ENCODE results near the gene KDM2B.

KDM2B gene

DNA sequence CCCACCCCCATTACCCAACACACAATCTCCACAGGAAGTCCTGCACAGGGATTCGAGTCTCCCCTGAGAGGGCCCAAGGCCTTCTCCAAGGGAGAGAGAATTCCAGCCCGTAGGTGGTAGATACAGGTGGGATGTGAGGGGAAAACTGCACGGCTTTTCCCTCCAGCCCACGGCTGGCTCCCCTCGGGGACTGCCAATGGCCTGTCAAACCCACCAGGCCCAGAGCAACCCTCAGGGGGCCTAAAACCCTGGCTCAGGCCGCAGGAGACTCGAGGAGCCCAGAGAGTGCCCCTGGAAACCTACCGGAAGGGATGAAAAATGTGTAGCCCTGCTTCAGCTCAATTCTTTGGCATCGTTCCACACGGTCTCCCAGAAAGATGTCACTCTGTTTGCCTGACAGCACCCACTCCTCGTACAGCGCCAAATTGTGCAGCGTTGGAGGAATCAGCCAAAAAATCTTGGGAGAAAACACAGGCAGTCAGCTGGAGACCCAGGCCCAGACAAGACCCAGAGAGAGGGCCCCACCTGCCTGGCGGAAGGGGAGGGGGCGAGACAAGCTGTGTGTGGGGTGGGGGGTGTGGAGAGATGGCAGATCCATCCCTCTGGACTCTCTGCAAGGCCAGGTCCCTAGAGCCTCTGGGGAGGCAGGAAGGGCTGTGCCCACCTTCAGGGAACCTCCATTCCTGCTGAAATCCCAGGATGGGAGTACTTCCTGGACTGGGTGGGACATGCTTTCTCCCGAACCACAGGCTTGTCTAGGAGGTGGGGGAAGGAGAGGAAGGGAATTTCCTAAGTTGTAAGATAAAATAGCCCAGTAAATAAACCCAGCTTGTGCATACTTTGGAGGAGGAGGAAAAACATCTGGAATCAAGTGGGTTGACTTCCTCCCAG is 48.1 kb downstream of the KDM2B start:
- H3K4me1 Mint-ChIP-seq (ENCODE audit: low read depth), result peaks cover 58% of the 10 kb centered on the region
- no peaks in the 10 kb centered on the region for H3K27me3 Mint-ChIP-seq
- peak overlapping the region; percentile 28 for H3K4me3 Mint-ChIP-seq
- H3K9me3 Mint-ChIP-seq (ENCODE audit: low read depth), result no peaks in the 10 kb centered on the region
- no peak overlapping the region for H3K27ac Mint-ChIP-seq
- no peaks in the 10 kb centered on the region for H3K36me3 Mint-ChIP-seq

DNA sequence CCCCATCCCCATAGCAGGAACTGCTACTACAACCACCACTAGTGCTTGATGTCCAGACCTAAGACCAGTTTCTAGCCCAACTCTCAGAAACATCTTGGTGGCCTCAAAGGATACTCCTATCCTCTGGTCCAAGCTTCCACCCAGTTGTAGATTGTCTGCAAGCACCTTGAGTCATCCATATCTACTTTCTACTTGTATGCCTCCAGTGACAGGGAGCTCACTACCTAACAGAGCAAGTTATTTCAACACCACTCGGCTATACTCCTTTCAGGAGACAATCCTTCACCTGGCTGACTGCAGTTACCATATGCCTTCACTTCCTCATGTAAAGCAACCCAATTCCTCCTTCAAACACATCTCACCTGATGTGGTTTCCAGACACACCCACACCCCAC is 49.5 kb downstream of the KDM2B start:
- H3K9me3 Mint-ChIP-seq (ENCODE audit: low read depth), result no peaks in the 10 kb centered on the region
- peak overlapping the region; percentile 47 for H3K27ac Mint-ChIP-seq
- H3K36me3 Mint-ChIP-seq, result no peaks in the 10 kb centered on the region
- peak overlapping the region; percentile 14 for H3K4me3 Mint-ChIP-seq
- H3K4me1 Mint-ChIP-seq (ENCODE audit: low read depth), result peaks cover 52% of the 10 kb centered on the region
- no peaks in the 10 kb centered on the region for H3K27me3 Mint-ChIP-seq

DNA sequence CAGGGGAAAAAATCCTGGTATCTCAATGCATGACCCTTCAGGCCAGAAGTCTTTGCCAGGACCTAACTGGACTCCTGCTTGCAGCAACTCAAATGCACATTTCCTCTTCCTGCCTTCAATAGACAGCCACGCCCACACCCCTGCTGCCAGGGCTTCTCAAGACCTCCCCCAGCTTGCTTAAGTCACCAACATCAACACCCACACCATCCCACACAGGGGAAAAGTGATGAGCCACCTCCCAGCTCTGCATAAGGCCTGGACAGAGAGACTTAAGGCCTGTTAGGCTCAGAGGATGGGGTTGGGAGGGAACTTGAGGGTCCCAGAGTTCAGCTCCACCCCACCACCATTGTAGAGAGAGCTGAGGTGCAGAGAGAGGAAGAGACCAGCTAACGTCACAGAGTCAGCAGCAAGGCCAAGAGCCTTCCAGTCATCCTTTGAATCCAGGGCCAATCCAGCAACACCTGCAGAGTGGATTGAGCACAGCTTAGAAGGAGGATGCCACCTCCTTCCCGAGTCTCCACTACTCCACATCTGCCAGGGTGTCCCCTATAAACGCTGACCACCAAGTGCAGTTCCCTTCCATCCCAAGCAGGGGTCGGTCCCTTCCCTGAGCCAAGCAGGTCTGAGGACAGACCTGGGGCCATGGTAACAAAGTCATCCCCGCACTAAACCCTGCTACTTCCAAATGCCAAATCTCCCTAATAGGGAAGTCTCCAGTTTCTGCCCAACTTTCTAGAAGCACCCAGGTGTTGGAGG is 50.0 kb downstream of the KDM2B start:
- Mint-ChIP-seq H3K9me3 (ENCODE audit: low read depth) (no peaks in the 10 kb centered on the region), H3K27ac (peak overlapping the region; percentile 47), H3K27me3 (no peaks in the 10 kb centered on the region), H3K36me3 (no peaks in the 10 kb centered on the region), H3K4me1 (ENCODE audit: low read depth) (peaks cover 47% of the 10 kb centered on the region), H3K4me3 (peak overlapping the region; percentile 33)

DNA sequence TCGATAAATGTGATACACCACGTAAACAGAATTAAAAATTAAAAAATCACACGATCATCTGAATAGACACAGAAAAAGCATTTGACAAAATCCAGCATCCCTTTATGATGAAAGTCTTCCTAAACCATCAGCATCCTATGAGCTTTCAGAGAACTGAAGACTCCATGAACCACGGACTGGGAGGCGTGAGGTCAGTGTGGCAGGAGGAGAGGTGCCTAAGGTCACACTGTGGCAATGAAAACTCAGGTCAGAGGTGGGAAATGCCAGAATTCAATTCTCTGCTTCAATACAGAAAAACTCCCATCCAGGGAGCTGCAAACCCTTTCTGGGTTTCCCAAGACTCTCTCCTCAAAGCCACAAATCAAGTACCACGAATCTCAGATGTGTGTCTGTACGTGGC is 51.6 kb downstream of the KDM2B start:
- peaks cover 33% of the 10 kb centered on the region for H3K4me1 Mint-ChIP-seq (ENCODE audit: low read depth)
- peak overlapping the region; percentile 6 for H3K27ac Mint-ChIP-seq
- H3K4me3 Mint-ChIP-seq, result no peak overlapping the region
- no peaks in the 10 kb centered on the region for H3K9me3 Mint-ChIP-seq (ENCODE audit: low read depth)
- no peaks in the 10 kb centered on the region for H3K27me3 Mint-ChIP-seq
- H3K36me3 Mint-ChIP-seq, result no peaks in the 10 kb centered on the region

DNA sequence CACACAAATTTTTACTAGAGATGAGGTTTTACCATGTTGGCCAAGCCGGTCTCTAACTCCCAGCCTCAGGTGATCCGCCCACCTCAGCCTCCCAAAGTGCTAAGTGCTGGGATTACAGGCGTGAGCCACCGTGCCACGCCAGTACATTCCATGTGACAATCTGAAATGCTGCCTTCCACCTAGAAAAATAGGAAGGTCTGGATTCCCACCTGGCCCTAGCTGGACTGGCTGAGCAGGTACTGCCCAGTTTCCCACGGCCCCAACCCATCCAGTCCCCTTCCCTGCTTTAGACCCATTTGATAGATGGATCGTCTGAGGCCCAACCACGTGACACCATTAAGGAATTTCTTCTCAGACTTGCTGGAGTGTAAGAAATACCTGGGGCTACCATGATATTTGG is 55.4 kb downstream of the KDM2B start:
- Mint-ChIP-seq H3K36me3 (peaks cover 2% of the 10 kb centered on the region), H3K9me3 (ENCODE audit: low read depth) (no peaks in the 10 kb centered on the region), H3K27me3 (no peaks in the 10 kb centered on the region), H3K27ac (no peak overlapping the region), H3K4me1 (ENCODE audit: low read depth) (peaks cover 5% of the 10 kb centered on the region), H3K4me3 (no peak overlapping the region)

DNA sequence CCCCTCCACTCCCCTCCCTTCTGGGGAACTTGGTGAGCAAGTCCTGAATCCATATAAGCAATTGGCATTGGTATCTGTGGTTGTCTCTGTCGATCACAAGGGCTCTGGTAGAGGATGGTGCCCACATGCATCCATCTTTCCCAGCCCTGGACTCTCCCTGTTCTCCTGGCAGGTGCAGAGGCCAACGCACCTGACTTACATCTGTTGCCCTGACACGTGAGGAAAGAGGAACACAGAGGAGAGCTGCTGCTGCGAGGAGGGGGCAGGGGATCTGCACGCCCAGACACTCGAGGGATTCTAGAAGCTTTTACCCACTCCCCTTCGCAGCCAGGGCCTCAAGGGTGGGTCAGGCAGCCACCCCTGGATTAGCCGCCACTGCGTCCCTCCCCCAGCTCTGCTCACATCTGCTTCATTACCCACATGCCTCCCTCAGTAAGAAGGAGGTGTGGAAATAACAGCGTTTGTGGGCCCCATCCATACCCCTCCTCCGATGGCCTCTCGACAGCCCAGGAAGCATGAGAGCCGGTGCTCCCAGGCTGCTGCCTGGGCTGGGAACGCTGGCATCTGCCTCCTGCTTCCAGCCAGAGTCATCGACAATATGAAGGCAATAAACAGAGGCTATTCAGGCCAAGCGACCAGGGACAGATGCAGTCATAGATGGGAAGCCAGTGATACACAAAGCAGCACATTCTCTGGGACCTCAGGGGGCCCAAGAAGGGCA is 56.5 kb downstream of the KDM2B start:
- peaks cover 3% of the 10 kb centered on the region for H3K36me3 Mint-ChIP-seq
- H3K9me3 Mint-ChIP-seq (ENCODE audit: low read depth), result no peaks in the 10 kb centered on the region
- peaks cover 5% of the 10 kb centered on the region for H3K4me1 Mint-ChIP-seq (ENCODE audit: low read depth)

DNA sequence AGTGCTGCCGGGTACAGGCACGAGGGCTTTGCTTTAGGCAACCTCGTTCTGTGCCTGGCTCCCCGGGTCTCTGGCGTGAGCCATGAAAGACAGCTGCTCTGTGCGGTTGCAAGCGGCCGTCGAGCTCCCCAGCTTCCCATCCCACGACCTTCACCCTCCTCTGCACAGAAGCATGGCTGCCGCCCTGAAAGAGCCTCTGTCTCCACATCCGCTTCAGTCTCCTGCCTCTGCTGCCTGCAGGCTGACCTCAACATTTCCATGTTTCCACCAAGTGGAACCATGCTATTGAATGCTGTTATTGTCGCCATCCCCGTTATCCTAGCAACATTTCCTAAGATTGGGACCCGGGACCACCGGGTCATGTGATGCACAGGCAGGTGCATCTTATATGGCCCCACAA is 57.1 kb downstream of the KDM2B start:
- peaks cover under 1% of the 10 kb centered on the region for H3K4me1 Mint-ChIP-seq (ENCODE audit: low read depth)
- no peak overlapping the region for H3K27ac Mint-ChIP-seq
- H3K9me3 Mint-ChIP-seq (ENCODE audit: low read depth), result no peaks in the 10 kb centered on the region
- no peak overlapping the region for H3K4me3 Mint-ChIP-seq
- no peaks in the 10 kb centered on the region for H3K27me3 Mint-ChIP-seq
- peaks cover 4% of the 10 kb centered on the region for H3K36me3 Mint-ChIP-seq

More for the DNA sequence above, 56.5 kb downstream of the KDM2B start:
- Mint-ChIP-seq H3K4me3 (no peak overlapping the region), H3K27ac (no peak overlapping the region), H3K27me3 (no peaks in the 10 kb centered on the region)

DNA sequence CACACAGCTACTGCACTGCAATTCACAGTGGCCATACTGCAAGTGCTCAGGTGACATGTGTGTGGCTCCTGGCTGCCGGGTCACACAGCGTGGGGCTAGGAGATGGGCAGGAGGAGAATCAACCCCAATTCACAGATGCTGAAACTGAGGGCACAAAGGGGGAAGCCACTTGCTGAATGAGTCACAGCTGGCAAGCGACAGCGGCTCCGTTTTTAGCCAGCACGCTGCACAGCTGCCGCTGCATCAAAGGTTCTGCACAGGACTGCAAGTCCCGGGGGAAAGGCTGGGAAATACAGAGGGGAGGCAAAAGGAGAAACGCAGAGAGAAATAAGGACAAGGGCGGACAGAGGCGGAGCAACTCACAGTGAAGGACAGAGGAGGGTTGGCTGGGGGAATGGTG is 57.9 kb downstream of the KDM2B start:
- H3K9me3 Mint-ChIP-seq (ENCODE audit: low read depth), result no peaks in the 10 kb centered on the region
- peaks cover 4% of the 10 kb centered on the region for H3K36me3 Mint-ChIP-seq
- H3K4me3 Mint-ChIP-seq, result no peak overlapping the region

DNA sequence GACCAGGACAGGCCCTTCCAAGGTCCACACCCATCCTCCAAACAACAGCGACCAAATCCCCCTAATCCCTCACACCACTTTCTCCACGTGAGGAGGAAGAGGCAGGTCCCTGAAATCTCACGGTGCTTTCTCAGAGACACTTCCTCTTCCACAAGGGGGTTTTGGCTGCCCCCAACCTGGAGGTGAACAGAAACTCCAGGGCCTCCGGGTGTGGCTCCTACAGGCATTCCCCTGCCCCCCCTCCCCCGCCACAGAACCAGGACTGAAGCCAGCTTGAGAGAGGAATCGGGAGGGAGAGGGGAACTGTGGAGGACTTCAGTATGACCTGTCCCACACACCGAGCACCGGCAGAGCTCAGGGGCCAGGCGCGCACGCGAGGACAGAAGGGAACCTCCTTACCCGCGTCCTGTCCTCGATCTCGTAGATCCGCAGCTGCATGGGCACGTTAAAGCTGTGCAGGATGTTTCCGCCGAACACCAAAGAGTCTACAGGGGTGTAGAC is 60.2 kb downstream of the KDM2B start:
- Mint-ChIP-seq H3K36me3 (peaks cover 4% of the 10 kb centered on the region), H3K9me3 (ENCODE audit: low read depth) (no peaks in the 10 kb centered on the region), H3K27ac (no peak overlapping the region), H3K4me3 (no peak overlapping the region), H3K4me1 (ENCODE audit: low read depth) (peaks cover 4% of the 10 kb centered on the region), H3K27me3 (no peaks in the 10 kb centered on the region)

More for the DNA sequence above, 57.9 kb downstream of the KDM2B start:
- H3K4me1 Mint-ChIP-seq (ENCODE audit: low read depth), result no peaks in the 10 kb centered on the region
- no peaks in the 10 kb centered on the region for H3K27me3 Mint-ChIP-seq
- no peak overlapping the region for H3K27ac Mint-ChIP-seq

DNA sequence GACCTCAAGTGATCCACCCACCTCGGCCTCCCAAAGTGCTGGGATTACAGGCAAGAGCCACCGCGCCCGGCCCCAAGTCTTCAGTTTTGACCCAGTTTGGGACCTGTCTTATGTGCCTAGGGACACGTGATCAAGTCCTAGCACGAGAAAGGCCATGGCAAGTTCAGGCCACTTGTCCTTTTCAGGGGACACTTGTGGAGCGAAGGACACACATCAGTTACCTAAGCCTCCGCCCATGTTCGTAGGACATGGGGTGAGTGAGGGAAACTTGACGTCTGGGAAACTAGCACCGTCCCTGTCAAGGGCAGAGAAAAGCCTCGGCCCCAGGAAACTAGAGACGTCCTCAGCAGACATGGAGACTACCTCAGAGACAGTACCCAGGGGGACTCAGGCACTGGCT is 60.7 kb downstream of the KDM2B start:
- no peaks in the 10 kb centered on the region for H3K9me3 Mint-ChIP-seq (ENCODE audit: low read depth)
- peaks cover 4% of the 10 kb centered on the region for H3K36me3 Mint-ChIP-seq
- peaks cover 6% of the 10 kb centered on the region for H3K4me1 Mint-ChIP-seq (ENCODE audit: low read depth)

DNA sequence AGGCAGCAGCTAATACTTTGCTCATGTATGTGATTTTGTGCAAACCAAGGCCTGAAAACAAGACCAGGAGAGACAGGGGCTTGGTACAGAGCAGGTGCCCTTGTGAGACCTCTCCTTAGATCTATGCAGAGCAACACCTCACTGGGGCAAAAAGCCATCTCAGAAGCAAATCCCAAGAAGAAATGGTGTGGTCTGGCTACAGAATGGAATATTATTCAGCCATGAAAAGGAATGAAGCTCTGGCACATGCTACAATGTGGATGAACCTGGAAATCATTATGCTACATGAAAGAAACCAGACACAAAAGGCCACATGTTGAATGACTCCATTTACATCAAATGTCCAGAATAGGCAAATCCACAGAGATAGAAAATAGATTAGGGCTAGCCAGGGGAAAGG is 61.6 kb downstream of the KDM2B start:
- Mint-ChIP-seq H3K36me3 (peaks cover 4% of the 10 kb centered on the region), H3K9me3 (ENCODE audit: low read depth) (no peaks in the 10 kb centered on the region), H3K4me3 (no peak overlapping the region), H3K27ac (no peak overlapping the region), H3K4me1 (ENCODE audit: low read depth) (peaks cover 10% of the 10 kb centered on the region), H3K27me3 (no peaks in the 10 kb centered on the region)

More for the DNA sequence above, 60.7 kb downstream of the KDM2B start:
- H3K27me3 Mint-ChIP-seq, result no peaks in the 10 kb centered on the region
- H3K27ac Mint-ChIP-seq, result no peak overlapping the region
- H3K4me3 Mint-ChIP-seq, result no peak overlapping the region

DNA sequence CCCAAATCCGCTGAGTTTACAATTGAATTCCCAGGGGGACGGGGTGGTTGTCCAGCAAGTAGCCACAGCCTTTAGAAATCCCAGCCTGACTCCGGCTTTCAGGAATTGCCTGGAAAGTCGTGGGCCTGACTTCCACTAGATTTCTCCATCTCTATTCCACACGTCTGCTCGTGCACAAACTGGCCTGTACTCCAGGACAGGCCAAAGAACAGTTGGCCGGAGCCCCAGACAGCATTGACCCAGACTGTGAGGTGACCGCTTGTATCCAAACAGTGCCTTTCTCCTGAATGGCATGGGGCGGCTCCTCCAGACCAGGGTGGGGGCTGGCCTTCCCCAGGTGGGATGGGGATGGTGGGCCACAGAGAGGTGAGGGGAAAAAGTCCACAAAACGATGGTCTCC is 62.2 kb downstream of the KDM2B start:
- Mint-ChIP-seq H3K27ac (no peak overlapping the region), H3K4me3 (no peak overlapping the region)

DNA sequence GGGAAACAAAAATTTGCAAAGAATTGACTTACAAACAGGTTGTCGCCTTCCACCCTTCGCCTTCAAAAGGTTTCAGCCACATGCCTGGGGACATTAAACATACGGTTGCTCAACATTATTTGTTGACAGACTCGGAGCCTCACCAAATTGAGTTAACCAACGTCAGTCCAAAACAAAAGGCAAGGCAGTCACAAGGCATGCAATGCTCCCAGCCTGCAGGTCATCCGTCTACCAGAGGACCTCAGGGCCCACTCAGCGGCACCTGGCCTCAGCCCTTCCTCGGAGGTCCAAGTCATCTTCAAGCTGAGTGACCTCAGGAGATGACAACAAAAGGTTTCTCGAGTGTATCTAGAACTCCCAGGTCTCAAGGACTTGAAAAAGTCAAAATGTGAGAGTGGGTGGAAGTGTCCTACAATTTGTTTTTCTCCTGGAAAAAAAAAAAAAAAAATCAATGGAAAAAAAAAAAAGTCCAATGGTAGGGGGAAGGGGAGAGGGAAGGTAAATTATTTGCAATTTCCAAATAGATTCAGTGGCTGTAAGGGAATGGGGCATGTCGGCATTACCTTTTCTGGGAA is 64.3 kb downstream of the KDM2B start:
- no peaks in the 10 kb centered on the region for H3K9me3 Mint-ChIP-seq (ENCODE audit: low read depth)
- H3K36me3 Mint-ChIP-seq, result peaks cover 7% of the 10 kb centered on the region
- H3K4me1 Mint-ChIP-seq (ENCODE audit: low read depth), result peaks cover 13% of the 10 kb centered on the region
- H3K4me3 Mint-ChIP-seq, result no peak overlapping the region
- H3K27ac Mint-ChIP-seq, result no peak overlapping the region
- H3K27me3 Mint-ChIP-seq, result no peaks in the 10 kb centered on the region

More for the DNA sequence above, 62.2 kb downstream of the KDM2B start:
- Mint-ChIP-seq H3K36me3 (peaks cover 4% of the 10 kb centered on the region), H3K9me3 (ENCODE audit: low read depth) (no peaks in the 10 kb centered on the region), H3K27me3 (no peaks in the 10 kb centered on the region), H3K4me1 (ENCODE audit: low read depth) (peaks cover 13% of the 10 kb centered on the region)

DNA sequence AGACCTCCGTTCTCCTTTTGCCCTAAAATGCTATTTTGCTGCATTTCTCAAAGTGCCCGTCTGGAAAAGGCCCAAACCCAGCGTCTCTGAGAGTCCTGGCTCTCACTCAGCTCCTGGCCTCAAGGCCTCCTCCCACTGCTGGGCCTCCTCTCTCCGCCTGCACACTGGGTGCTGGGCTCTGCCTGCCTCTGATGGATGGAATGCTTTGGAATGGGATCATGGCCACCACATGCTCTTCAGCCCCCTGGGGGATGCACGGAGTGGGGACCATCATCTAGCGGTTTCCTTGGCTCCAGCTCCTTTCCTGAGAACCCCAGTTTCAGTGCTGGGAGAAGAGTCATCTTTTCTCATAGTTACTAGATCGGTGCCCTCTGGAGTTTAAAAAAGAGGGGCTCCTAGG is 65.2 kb downstream of the KDM2B start:
- peaks cover 13% of the 10 kb centered on the region for H3K4me1 Mint-ChIP-seq (ENCODE audit: low read depth)
- no peaks in the 10 kb centered on the region for H3K27me3 Mint-ChIP-seq
- no peak overlapping the region for H3K4me3 Mint-ChIP-seq
- peaks cover 5% of the 10 kb centered on the region for H3K36me3 Mint-ChIP-seq
- peak overlapping the region; percentile 84 for H3K27ac Mint-ChIP-seq
- no peaks in the 10 kb centered on the region for H3K9me3 Mint-ChIP-seq (ENCODE audit: low read depth)
